Cardiac muscle cell (in vitro differentiated cells and primary cell): ENCODE data around the gene MYEOV. TPM values are rescaled to one million over a fixed set of nuclear protein-coding genes. Genes with fewer than 3 reads are reported as not detected.

Experiments used
- DNase-seq, 2 donors: peaks; one replicate each; pipeline versions ENCODE4 v3.0.0 to v3.0.0-alpha.2; 2010 to 2017; ENCODE audit warnings: low read depth in 1 of 2, low spot score in 1 of 2
- H3K27ac ChIP-seq: fragments of 200-600 bp; sonication (generic); 2 replicates; pipeline ENCODE4 v1.5.1; 2016
- H3K27me3 ChIP-seq: fragments of 200-600 bp; sonication (generic); 2 replicates; pipeline ENCODE4 v1.6.0; 2016; ENCODE audit warnings: control low read depth
- H3K36me3 ChIP-seq: fragments of 200-600 bp; sonication (generic); 2 replicates; pipeline ENCODE4 v1.5.1; 2016; ENCODE audit warnings: control low read depth
- H3K4me1 ChIP-seq: fragments of 200-600 bp; sonication (generic); 2 replicates; pipeline ENCODE4 v1.8.1; 2017; ENCODE audit warnings: low read depth, mild to moderate bottlenecking, mixed run types
- H3K4me3 ChIP-seq: fragments of 200-600 bp; sonication (generic); 2 replicates; pipeline ENCODE4 v1.5.1; 2016; ENCODE audit warnings: mild to moderate bottlenecking
- H3K9me3 ChIP-seq: fragments of 200-600 bp; sonication (generic); 2 replicates; pipeline ENCODE4 v1.5.1; 2017; ENCODE audit warnings: low read depth, mild to moderate bottlenecking, control low read depth
- polyA plus RNA-seq: library from polyadenylated mRNA; unstranded; fragments of >200 nt; fragmentation: Nextera tagmentation; extraction: Ambion mirVana; gene quantifications from 2 replicates; pipeline ENCODE4 v1.2.1, GENCODE V29; 2016
- total RNA-seq: library from RNA; depleted of rRNA; stranded (reverse); fragments of >200 nt; gene quantifications from 2 replicates; pipeline ENCODE4 v1.2.3, GENCODE V29; 2016
- TF ChIP-seq, protein P1 (sequence below): IDR thresholded peaks from 2 replicates; pipeline ENCODE4 v1.5.1; 2012; ENCODE audit warnings: low read depth, mild to moderate bottlenecking, low read length

MYEOV gene
- total and polyA plus RNA-seq, 2 experiments from 2014 or later: 0.51 TPM; not detected in 1

- TF ChIP-seq, protein P1, sequence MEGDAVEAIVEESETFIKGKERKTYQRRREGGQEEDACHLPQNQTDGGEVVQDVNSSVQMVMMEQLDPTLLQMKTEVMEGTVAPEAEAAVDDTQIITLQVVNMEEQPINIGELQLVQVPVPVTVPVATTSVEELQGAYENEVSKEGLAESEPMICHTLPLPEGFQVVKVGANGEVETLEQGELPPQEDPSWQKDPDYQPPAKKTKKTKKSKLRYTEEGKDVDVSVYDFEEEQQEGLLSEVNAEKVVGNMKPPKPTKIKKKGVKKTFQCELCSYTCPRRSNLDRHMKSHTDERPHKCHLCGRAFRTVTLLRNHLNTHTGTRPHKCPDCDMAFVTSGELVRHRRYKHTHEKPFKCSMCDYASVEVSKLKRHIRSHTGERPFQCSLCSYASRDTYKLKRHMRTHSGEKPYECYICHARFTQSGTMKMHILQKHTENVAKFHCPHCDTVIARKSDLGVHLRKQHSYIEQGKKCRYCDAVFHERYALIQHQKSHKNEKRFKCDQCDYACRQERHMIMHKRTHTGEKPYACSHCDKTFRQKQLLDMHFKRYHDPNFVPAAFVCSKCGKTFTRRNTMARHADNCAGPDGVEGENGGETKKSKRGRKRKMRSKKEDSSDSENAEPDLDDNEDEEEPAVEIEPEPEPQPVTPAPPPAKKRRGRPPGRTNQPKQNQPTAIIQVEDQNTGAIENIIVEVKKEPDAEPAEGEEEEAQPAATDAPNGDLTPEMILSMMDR: no peak
- Histone ChIP-seq H3K27me3 (no peaks in the 10 kb centered on the region), H3K27ac (no peak overlapping the region), H3K4me1 (no peaks in the 10 kb centered on the region), H3K4me3 (no peak overlapping the region), H3K9me3 (no peaks in the 10 kb centered on the region), H3K36me3 (no peaks in the 10 kb centered on the region)
- DNase-seq: no peak
Measured at GRCh38 chr11:69328231-69328630, 34.3 kb downstream of the MYEOV start.

GRCh38 chr11:69329581-69329980 lies 35.6 kb downstream of the MYEOV start:
- H3K27ac ChIP-seq: no peak overlapping the region
- H3K9me3 ChIP-seq: no peaks in the 10 kb centered on the region
- TF ChIP-seq, protein P1: no peak
- no peak for DNase-seq
- no peaks in the 10 kb centered on the region for H3K4me1 ChIP-seq
- no peak overlapping the region for H3K4me3 ChIP-seq
- H3K36me3 ChIP-seq: no peaks in the 10 kb centered on the region
- no peaks in the 10 kb centered on the region for H3K27me3 ChIP-seq

DNA sequence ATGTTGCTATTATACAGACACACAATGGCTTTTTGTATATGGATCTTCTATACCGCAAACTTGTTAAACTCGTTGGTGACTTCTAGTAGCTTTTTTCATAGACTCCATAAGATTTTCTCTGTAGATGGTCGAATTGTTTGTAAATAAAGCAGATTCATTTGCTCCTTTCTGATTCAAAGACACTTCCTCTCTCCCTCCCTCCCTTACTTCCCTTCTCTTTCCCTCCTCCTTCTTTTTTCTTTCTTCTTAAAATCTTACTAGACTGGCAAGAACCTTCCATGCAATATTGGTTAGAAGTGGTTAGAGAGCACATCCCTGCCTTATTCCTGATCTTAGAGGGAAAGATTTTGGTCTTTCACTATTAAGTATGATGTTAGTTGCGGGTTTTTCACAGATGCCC lies 36.4 kb downstream of the MYEOV start:
- DNase-seq: no peak
- no peaks in the 10 kb centered on the region for H3K27me3 ChIP-seq
- H3K27ac ChIP-seq: no peak overlapping the region
- TF ChIP-seq, protein P1: no peak
- H3K4me1 ChIP-seq: no peaks in the 10 kb centered on the region
- H3K9me3 ChIP-seq: no peaks in the 10 kb centered on the region
- no peak overlapping the region for H3K4me3 ChIP-seq
- H3K36me3 ChIP-seq: no peaks in the 10 kb centered on the region

- no peaks in the 10 kb centered on the region for H3K4me1 ChIP-seq
- no peaks in the 10 kb centered on the region for H3K36me3 ChIP-seq
- H3K27ac ChIP-seq: no peak overlapping the region
- no peaks in the 10 kb centered on the region for H3K27me3 ChIP-seq
- TF ChIP-seq, protein P1: no peak
- DNase-seq: no peak
- H3K9me3 ChIP-seq: no peaks in the 10 kb centered on the region
- no peak overlapping the region for H3K4me3 ChIP-seq
Measured at GRCh38 chr11:69333149-69333710, 39.3 kb downstream of the MYEOV start.

DNA sequence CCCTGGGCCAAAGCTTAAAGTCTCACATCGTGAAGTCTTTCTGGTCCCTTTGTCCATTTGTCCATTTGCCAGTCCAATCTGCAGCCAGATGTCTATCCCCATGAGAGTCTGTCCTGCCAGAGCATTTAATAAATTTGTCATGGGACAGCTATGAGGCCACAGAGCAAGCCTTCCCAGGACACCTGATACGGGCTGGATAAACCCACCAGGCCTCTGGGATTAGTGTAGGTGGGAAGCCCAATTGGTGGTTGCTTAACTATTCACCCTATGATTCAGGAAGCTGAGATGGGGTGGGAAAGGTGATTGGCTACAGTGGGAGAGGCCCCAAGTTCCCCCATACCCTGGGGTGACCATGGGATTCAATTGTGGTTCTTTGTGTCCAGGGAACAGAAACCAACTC lies 39.9 kb downstream of the MYEOV start:
- TF ChIP-seq, protein P1: no peak
- Histone ChIP-seq H3K27me3 (no peaks in the 10 kb centered on the region), H3K9me3 (no peaks in the 10 kb centered on the region), H3K36me3 (no peaks in the 10 kb centered on the region), H3K4me3 (no peak overlapping the region), H3K4me1 (no peaks in the 10 kb centered on the region), H3K27ac (no peak overlapping the region)
- no peak for DNase-seq
